GM12892 (cell line): ENCODE data around the gene GHR.

Source experiments
- POLR2A ChIP-seq: IDR thresholded peaks from 2 replicates; pipeline ENCODE4 v1.6.1; 2011; ENCODE audit warnings: low read depth, low read length, control low read depth
- POLR2AphosphoS5 ChIP-seq: IDR thresholded peaks from 2 replicates; pipeline ENCODE4 v1.6.1; 2011; ENCODE audit warnings: low read depth, low read length, control low read depth

GRCh38 chr5:42462083-42462482, 38.8 kb downstream of the GHR start:
- no peak for TF ChIP-seq POLR2A
- TF ChIP-seq POLR2AphosphoS5, result no peak
